ENCODE data around the gene GUCD1.

Gene GUCD1

GRCh38 chr22:24496661-24497060 lies 58.3 kb downstream of the GUCD1 start:
- Histone ChIP-seq H3K9me3 (ENCODE audit: insufficient read depth, low read length) (no peaks in the 10 kb centered on the region), H4K20me1 (ENCODE audit: low read depth, low read length) (no peaks in the 10 kb centered on the region), H3K27ac (ENCODE audit: low read depth, low read length) (no peak overlapping the region), H3K27me3 (ENCODE audit: low read length) (no peaks in the 10 kb centered on the region), H3K9ac (ENCODE audit: low read length) (no peak overlapping the region), H3K79me2 (ENCODE audit: insufficient read depth, low read length) (no peaks in the 10 kb centered on the region), H3K9me2 (replicated peaks; ENCODE audit: insufficient read depth, low read length) (no peaks in the 10 kb centered on the region), H3K36me3 (ENCODE audit: low read length) (no peaks in the 10 kb centered on the region), H3K4me3 (ENCODE audit: insufficient read depth, low read length, poor library complexity, severe bottlenecking) (no peak overlapping the region), H3F3A (ENCODE audit: insufficient read depth) (no peaks in the 10 kb centered on the region), H2AFZ (ENCODE audit: low read depth, low read length, severe bottlenecking) (no peak overlapping the region), H3K4me2 (ENCODE audit: low read depth, low read length, poor library complexity, severe bottlenecking) (no peak overlapping the region)
- TF ChIP-seq EZH2phosphoT487 (conservative IDR thresholded peaks at IDR 0.05; ENCODE audit: low read length) (no peak), CTCF (IDR thresholded peaks at IDR 0.05; ENCODE audit: insufficient read depth, low read length, poor library complexity, severe bottlenecking) (no peak)

- H3K4me2 ChIP-seq (ENCODE audit: low read depth, low read length, poor library complexity, severe bottlenecking): no peak overlapping the region
- H3K9ac ChIP-seq (ENCODE audit: low read length): no peak overlapping the region
- H3K36me3 ChIP-seq (ENCODE audit: low read length): no peaks in the 10 kb centered on the region
- H3K27me3 ChIP-seq (ENCODE audit: low read length): no peaks in the 10 kb centered on the region
- H3K9me2 ChIP-seq (replicated peaks; ENCODE audit: insufficient read depth, low read length): no peaks in the 10 kb centered on the region
- no peaks in the 10 kb centered on the region for H4K20me1 ChIP-seq (ENCODE audit: low read depth, low read length)
- H3K79me2 ChIP-seq (ENCODE audit: insufficient read depth, low read length): no peaks in the 10 kb centered on the region
- H3K4me3 ChIP-seq (ENCODE audit: insufficient read depth, low read length, poor library complexity, severe bottlenecking): no peak overlapping the region
- TF ChIP-seq CTCF (IDR thresholded peaks at IDR 0.05; ENCODE audit: insufficient read depth, low read length, poor library complexity, severe bottlenecking) (no peak), EZH2phosphoT487 (conservative IDR thresholded peaks at IDR 0.05; ENCODE audit: low read length) (no peak)
- H2AFZ ChIP-seq (ENCODE audit: low read depth, low read length, severe bottlenecking): no peak overlapping the region
- no peaks in the 10 kb centered on the region for H3F3A ChIP-seq (ENCODE audit: insufficient read depth)
- no peaks in the 10 kb centered on the region for H3K9me3 ChIP-seq (ENCODE audit: insufficient read depth, low read length)
- no peak overlapping the region for H3K27ac ChIP-seq (ENCODE audit: low read depth, low read length)
Observed at GRCh38 chr22:24496234-24496633, 58.7 kb downstream of the GUCD1 start.

GRCh38 chr22:24495365-24495675 lies 59.6 kb downstream of the GUCD1 start:
- H3K4me2 ChIP-seq (ENCODE audit: low read depth, low read length, poor library complexity, severe bottlenecking): no peak overlapping the region
- no peaks in the 10 kb centered on the region for H3K79me2 ChIP-seq (ENCODE audit: insufficient read depth, low read length)
- no peak overlapping the region for H2AFZ ChIP-seq (ENCODE audit: low read depth, low read length, severe bottlenecking)
- no peak overlapping the region for H3K9ac ChIP-seq (ENCODE audit: low read length)
- H3K36me3 ChIP-seq (ENCODE audit: low read length): no peaks in the 10 kb centered on the region
- no peak overlapping the region for H3K27ac ChIP-seq (ENCODE audit: low read depth, low read length)
- no peaks in the 10 kb centered on the region for H3K27me3 ChIP-seq (ENCODE audit: low read length)
- H4K20me1 ChIP-seq (ENCODE audit: low read depth, low read length): no peaks in the 10 kb centered on the region
- no peaks in the 10 kb centered on the region for H3K9me3 ChIP-seq (ENCODE audit: insufficient read depth, low read length)
- no peak overlapping the region for H3K4me3 ChIP-seq (ENCODE audit: insufficient read depth, low read length, poor library complexity, severe bottlenecking)
- H3K9me2 ChIP-seq (replicated peaks; ENCODE audit: insufficient read depth, low read length): no peaks in the 10 kb centered on the region
- no peaks in the 10 kb centered on the region for H3F3A ChIP-seq (ENCODE audit: insufficient read depth)
- TF ChIP-seq CTCF (IDR thresholded peaks at IDR 0.05; ENCODE audit: insufficient read depth, low read length, poor library complexity, severe bottlenecking) (no peak), EZH2phosphoT487 (conservative IDR thresholded peaks at IDR 0.05; ENCODE audit: low read length) (no peak)

All from SU-DHL-6 (cell line).